Measurements from ENCODE around the gene PRCC.

DNA sequence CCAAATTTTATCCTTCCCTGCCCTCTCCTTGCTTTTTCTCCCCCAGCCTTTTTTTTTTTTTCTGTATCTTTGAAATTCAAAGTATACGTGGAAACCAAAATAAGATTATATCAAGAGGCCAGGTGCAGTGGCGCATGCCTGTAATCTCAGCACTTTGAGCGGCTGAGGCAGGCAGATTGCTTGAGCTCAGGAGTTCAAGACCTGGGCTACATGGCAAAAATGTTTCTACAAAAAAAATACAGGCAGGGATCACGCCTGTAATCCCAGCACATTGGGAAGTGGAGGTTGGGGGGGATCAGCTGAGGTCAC is 6.6 kb upstream of the PRCC start:
- TF ChIP-seq, protein P1, sequence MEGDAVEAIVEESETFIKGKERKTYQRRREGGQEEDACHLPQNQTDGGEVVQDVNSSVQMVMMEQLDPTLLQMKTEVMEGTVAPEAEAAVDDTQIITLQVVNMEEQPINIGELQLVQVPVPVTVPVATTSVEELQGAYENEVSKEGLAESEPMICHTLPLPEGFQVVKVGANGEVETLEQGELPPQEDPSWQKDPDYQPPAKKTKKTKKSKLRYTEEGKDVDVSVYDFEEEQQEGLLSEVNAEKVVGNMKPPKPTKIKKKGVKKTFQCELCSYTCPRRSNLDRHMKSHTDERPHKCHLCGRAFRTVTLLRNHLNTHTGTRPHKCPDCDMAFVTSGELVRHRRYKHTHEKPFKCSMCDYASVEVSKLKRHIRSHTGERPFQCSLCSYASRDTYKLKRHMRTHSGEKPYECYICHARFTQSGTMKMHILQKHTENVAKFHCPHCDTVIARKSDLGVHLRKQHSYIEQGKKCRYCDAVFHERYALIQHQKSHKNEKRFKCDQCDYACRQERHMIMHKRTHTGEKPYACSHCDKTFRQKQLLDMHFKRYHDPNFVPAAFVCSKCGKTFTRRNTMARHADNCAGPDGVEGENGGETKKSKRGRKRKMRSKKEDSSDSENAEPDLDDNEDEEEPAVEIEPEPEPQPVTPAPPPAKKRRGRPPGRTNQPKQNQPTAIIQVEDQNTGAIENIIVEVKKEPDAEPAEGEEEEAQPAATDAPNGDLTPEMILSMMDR (conservative IDR thresholded peaks at IDR 0.05; ENCODE audit: low read length), result no peak
- no peak for TF ChIP-seq EZH2phosphoT487 (IDR thresholded peaks at IDR 0.05; ENCODE audit: borderline replicate concordance)
